ENCODE results near the gene C1QTNF8.
"Not testable (repeated sequence)": the region's sequence is repeated elsewhere in the genome, so short reads cannot be mapped to it uniquely, and the experiment has no call there.

Gene C1QTNF8

GRCh38 chr16:1091992-1092552 lies 4.0 kb downstream of the C1QTNF8 start:
- no peak for DNase-seq

GRCh38 chr16:1090620-1091587 lies 5.1 kb downstream of the C1QTNF8 start:
- DNase-seq: no peak

GRCh38 chr16:1089822-1090619 lies 6.0 kb downstream of the C1QTNF8 start:
- DNase-seq: no peak

DNA sequence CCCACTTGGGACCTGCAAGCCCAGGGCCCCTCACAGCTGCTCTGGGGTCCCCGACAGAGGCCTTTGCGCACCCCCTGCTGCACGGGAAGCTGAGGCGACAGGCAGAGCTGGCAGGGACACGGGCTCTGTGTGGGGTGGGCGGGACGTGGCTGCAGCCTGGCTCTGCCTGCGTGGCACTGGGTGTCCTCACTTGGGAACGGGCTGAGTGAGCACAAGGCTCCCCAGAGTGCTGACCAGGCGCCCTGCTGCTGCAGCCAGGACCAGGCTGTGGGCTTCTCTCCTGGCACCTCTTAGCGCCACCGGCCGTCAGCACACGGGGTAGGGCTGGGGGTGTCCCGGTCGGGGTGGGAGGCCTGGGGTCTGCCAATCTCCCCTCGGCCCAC lies 6.6 kb downstream of the C1QTNF8 start:
- no peak for DNase-seq

GRCh38 chr16:1088295-1089170 lies 7.5 kb downstream of the C1QTNF8 start:
- DNase-seq: no peak

DNA sequence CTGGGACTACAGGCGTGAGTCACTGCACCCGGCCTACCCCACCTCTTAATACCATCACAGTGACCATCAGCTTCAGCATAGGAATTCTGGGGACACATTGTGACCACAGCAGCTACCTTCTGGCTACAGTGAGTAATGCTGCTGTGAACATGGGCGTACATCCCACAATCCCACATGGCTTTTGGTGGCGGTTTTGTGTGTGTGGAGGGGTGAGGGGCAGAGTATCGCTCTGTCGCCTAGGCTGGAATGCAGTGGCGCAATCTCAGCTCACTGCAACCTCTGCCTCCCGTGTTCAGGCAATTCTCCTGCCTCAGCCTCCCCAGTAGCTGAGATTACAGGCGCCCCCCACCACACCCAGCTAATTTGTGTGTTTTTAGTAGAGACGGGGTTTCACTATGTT lies 9.6 kb downstream of the C1QTNF8 start:
- DNase-seq: not testable (repeated sequence)

GRCh38 chr16:1084971-1085370 lies 11.1 kb downstream of the C1QTNF8 start:
- no peak for DNase-seq

GRCh38 chr16:1082952-1083675 lies 12.9 kb downstream of the C1QTNF8 start:
- DNase-seq: no peak

GRCh38 chr16:1082266-1082951 lies 13.6 kb downstream of the C1QTNF8 start:
- no peak for DNase-seq

DNA sequence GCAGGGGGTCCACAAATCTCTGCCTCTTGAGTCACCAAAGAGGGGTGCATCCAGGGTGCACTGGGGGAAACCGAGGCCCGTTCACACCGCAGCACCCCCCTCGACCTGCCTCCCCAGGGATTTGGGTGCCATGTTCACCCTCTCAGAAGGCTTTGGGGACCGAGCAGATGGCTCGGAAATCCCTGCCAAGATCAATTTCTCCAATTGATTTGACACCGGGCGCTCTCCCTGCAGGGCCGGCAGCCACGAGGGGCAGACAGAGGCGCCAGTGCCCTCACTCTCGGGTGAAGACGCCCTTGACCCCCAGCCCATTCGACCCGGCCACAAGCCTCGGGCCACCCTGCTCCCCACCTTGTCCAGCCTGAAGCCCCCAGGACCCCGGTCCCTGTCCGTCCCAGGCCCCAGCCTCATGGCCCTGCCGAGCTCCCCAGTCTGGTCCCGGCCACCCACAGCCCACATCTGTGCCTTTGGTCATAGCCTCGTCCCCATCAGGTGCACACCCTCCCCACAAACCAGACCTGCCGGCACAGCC lies 14.2 kb downstream of the C1QTNF8 start:
- no peak for DNase-seq

- DNase-seq: no peak
Observed at GRCh38 chr16:1080801-1081733, 15.0 kb downstream of the C1QTNF8 start.

DNA sequence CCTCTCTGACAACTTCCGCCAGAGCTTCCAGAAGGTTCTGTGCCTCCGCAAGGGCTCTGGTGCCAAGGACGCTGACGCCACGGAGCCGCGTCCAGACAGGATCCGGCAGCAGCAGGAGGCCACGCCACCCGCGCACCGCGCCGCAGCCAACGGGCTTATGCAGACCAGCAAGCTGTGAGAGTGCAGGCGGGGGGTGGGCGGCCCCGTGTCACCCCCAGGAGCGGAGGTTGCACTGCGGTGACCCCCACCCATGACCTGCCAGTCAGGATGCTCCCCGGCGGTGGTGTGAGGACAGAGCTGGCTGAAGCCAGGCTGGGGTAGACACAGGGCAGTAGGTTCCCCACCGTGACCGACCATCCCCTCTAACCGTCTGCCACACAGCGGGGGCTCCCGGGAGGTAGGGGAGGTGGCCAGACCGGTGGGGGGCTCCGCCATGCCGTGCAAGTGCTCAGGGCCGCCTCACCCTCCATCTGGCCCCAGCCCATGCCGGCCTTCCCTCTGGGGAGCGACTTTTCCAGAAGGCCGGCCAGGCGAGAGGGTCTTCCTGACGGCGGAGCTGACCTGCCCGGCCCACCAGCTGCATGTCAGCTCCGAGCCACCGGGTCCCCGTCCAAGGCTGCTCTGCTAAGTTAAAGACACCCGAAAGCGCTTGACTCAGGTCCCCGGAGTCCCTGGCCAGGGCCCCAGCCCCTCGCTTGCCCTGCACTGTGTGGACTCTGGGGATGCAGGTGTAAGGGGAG lies 16.1 kb downstream of the C1QTNF8 start:
- DNase-seq: no peak

- no peak for DNase-seq
Observed at GRCh38 chr16:1079341-1079740, 16.7 kb downstream of the C1QTNF8 start.

- DNase-seq: no peak
Observed at GRCh38 chr16:1078579-1079021, 17.4 kb downstream of the C1QTNF8 start.

DNA sequence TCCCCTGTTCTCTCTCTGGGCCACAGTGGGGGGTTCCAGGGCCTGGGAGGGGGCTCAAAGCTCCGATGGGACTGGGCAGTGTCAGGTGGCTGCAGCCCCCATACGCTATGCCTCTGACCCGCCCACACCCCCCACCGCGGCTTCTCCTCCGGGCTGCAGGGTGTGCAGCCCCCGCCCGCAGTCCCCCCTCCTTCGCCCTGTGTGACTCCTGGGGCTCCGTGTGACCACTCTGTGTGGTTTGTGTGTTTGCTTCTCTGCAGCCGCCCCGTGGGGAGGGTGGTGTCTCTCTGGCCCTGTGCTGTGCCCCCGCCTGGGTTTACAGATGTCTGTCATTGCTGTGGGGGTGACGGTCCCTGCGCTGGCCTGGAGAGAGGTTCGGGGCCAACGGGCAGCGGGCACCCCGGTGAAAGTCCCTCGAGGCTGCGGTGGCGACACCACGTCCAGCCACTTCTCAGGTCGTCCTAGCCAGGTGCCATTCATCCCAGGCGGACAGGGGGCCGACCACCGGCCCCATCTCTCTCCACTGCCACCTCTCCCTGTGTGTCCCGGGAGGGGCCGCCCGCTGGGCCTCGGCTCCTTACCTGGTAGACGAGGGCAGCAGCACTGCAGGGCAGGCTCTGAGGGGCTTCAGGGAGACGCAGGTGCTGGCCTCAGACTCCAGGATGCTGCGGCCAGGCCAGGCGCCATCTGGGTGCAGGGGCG lies 18.0 kb downstream of the C1QTNF8 start:
- no peak for DNase-seq

DNA sequence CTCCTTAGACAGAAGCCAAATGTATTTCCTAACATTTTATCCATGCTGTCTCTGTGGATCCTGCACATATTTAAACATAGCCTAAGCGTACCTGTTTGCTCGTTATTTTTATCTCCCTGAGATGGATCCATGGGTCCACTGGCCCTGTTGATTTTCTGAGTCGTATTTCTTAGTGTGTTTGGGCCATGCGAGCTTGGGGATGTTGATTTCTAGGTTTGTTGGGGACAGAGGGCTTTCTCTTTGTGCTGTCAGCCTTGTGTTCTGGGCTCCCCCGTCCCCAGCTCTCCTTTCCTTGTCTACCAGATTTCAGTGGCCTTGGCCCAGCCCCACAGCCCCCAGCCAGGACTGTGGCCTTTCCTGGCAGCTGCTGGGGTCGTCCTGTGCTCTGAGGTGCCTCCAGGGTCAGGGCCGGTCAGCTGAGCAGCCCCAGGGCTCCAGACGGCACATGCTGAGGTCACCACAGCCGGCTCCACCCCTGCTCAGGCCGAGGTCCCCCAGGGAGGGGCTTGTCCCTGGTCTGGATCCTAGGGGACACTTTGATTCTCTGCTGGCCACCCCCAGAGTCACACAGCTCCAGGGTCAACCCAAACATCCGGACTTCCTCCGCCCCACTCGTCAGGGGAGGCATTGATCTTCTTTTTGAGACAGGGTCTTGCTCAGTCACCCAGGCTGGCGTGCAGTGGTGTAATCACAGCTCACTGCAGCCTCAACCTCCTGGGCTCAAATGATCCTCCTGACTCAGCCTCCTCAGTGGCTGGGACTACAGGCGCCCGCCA lies 19.1 kb downstream of the C1QTNF8 start:
- no peak for DNase-seq

GRCh38 chr16:1075546-1075945 lies 20.5 kb downstream of the C1QTNF8 start:
- no peak for DNase-seq

- DNase-seq: no peak
Observed at GRCh38 chr16:1074379-1074649, 21.7 kb downstream of the C1QTNF8 start.
